ENCODE data around the gene SLC26A4.

DNA sequence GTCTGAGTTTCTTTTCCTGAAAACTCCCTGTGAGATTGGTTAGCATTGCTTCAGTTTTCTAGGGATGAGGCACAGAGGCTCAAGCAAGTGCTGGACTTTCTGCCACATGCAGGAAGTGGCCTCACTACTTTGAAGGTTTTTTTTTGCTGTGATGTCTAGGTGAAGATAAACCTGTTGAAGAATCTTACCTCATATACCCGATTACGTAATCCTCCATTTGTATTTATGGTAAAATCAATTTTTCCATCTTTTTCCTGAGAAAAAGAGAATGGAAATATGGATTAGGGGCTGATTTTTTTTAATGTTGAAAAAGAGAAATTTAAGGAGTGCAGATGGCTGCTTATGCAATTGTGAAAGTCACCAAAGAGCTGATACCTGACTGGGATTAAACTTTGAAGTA is 106.8 kb downstream of the SLC26A4 start:
- TF ChIP-seq, protein P1, sequence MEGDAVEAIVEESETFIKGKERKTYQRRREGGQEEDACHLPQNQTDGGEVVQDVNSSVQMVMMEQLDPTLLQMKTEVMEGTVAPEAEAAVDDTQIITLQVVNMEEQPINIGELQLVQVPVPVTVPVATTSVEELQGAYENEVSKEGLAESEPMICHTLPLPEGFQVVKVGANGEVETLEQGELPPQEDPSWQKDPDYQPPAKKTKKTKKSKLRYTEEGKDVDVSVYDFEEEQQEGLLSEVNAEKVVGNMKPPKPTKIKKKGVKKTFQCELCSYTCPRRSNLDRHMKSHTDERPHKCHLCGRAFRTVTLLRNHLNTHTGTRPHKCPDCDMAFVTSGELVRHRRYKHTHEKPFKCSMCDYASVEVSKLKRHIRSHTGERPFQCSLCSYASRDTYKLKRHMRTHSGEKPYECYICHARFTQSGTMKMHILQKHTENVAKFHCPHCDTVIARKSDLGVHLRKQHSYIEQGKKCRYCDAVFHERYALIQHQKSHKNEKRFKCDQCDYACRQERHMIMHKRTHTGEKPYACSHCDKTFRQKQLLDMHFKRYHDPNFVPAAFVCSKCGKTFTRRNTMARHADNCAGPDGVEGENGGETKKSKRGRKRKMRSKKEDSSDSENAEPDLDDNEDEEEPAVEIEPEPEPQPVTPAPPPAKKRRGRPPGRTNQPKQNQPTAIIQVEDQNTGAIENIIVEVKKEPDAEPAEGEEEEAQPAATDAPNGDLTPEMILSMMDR (IDR thresholded peaks at IDR 0.05; ENCODE audit: insufficient read depth, low read depth, low read length): no peak
- TF ChIP-seq EZH2 (IDR thresholded peaks at IDR 0.05; ENCODE audit: insufficient read depth, low read length): no peak

Measured in astrocyte (in vitro differentiated cells and primary cell).